Kidney glomerular epithelial cell (primary cell): ENCODE results near the gene TAS2R30.
"Not testable (repeated sequence)": the region's sequence is repeated elsewhere in the genome, so short reads cannot be mapped to it uniquely, and the experiment has no call there.

Source experiments
- DNase-seq: peaks from one replicate; lab custom pipeline; 2025; lab: John Stamatoyannopoulos, UW

TAS2R30 gene

DNA sequence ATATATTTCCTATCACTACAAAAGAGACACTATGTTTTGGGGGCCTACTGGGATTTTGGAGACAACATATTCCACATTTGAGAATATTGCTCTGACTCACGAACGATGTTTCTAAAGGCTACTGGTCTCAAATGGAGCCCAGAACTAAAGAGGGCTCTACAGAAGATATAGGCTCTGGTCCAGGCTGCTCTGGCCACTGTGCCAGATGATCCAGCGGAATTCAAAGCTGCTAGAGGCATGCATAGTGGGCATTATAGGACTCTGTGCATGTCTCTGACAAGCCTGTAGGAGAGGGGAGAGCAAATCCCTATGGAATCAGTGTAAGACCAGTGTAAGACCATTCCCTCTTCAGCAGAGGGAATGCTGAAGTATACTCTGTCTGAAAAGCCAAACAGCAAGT, 4.1 kb downstream of the TAS2R30 start:
- DNase-seq, result no peak

DNA sequence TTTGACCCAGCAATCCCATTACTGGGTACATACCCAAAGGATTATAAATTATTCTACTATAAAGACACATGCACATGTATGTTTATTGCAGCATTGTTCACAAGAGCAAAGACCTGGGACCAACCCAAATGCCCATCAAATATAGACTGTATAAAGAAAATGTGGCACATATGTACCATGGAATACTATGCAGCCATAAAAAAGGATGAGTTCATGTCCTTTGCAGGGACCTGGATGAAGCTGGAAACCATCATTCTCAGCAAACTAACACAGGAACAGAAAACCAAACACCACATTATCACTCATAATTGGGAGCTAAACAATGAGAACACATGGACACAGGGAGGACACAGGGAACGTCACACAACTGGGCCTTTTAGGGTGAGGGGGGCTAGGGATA, 20.3 kb downstream of the TAS2R30 start:
- not testable (repeated sequence) for DNase-seq

DNA sequence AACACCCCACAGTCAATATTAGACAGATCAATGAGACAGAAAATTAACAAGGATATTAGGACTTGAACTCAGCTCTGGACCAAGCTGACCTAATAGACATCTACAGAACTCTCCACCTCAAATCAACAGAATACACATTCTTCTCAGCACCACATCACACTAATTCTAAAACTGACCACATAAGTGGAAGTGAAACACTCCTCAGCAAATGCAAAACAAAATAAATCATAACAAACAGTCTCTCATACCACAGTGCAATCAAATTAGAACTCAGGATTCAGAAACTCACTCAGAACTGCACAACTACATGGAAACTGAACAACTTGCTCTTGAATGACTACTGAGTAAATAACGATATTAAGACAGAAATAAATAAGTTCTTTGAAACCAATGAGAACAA, 23.2 kb downstream of the TAS2R30 start:
- not testable (repeated sequence) for DNase-seq

DNA sequence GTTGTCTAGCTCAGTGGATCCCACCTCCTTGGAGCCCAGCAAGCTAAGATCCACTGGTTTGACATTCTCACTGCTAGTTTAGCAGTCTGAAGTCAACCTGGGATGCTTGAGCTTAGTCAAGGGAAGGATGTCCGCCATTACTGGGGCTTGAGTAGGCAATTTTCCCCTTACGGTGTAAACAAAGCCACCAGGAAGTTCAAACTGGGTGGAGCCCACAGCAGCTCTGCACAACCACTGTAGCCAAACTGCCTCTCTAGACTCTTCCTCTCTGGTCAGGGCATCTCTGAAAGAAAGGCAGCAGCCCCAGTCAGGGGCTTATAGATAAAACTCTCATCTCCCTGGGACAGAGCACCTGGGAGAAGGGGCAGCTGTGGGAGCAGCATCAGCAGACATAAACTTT, 25.6 kb downstream of the TAS2R30 start:
- DNase-seq, result no peak

DNA sequence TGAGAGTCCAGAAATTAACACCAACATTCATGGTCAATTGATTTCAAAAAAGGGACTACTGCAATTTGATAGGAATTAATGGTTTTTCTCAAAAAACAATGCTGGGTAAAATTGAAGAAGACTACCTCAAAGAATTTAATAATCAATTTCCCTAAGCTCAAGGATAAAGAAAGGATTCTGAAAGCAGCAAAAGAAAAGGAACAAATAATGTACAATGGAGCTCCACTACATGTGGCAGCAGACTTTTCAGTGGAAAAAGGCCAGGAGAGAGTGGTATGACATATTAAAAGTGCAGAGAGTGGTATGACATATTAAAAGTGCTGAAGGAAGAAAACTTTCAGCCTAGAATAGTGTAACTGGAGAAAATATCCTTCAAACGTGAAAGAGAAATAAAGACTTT, 26.7 kb downstream of the TAS2R30 start:
- no peak for DNase-seq

DNA sequence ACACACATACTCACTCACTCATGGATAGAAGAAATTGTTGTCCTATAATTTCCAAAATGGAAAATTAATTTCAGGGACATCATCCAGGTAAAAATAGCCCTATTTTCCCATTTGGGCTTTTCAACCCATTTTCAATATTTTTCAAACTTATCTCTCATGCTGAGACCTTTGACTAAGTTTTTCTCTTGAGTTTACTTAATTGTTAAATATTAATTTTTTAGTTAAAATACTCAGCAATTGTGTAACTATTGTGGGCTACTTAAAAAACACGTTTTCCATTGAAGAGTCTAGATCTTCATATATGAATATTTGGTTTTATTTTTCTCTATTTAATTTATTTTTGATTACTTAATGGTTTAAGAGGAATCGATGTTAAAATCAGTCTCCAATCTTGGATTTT, 28.2 kb downstream of the TAS2R30 start:
- no peak for DNase-seq

DNA sequence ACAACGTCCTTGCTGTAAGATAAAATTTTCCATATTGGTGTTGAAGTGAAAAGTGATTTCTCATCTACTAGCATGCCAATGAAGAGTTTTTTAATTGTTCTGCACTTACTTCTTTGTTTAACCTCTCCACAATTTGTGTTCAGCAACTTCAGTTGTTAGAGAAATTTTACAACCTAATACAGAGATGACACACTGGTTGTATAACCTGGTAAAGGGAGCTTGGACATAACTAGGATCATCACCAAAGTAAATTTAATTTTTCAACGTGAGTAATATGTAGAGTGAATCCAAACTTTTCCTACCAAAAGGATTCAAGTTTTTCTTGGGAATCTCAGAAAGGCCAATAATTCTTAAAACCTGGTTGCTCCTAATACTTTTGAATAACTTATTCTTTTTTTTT, 28.9 kb downstream of the TAS2R30 start:
- DNase-seq, result no peak

DNA sequence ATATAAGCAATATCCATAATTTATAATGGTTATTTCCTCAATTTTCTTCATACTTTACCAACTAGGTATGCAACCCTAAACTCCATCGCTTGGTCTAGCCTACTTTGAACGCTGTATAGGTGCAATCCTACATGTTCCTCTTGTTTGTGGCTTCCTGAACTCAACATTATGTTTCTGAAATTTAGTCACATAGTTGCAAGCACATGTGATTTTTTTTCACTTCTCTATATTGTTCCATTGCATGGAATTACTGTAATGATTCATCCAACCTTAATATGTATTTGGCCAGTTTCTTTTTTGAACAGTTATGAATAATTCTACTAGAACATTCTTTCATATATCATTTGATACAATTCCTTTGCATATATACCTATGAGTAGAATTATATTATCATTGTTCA, 39.5 kb downstream of the TAS2R30 start:
- DNase-seq, result not testable (repeated sequence)

DNA sequence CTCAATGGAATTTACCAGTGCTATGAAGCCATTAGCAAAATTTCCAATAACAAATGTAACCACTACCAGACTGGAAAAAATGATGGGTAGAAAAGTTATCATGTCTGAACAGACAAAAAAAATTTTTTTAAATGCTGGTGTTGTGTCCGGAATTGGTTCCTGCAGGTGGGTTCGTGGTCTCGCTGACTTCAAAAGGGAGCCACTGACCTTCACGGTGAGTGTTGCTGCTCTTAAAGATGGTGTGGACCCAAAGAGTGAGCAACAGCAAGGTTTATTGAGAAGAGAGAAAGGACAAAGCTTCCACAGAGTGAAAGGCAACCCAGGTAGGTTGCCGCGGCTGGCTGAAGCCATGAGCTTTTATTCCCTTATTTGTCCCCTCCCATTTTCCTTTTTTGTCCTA, 42.3 kb downstream of the TAS2R30 start, which contains the start of gene TAS2R43:
TSS of gene TAS2R43 (minus strand) at position 186 of the 400 bp plus-strand sequence. CDS start at position 102, 84 bp downstream.
- no peak for DNase-seq

DNA sequence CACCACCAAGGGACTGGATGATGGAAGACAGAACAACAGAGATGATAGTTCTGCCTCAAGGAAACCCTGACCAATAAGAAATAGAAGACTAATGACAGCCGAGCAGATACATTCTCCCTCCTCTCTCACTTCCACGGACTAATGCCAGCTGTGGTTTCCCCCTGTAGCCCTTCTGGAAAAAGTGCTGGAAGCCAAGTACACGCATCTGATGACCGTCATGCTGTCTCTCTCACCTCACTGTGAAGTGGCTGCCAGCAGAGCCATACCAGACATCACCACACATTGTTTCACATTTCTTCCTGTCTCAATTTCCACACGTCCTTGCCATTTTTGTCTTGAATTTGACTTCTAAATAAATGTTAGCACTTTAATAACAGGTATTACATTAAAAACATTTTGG, 45.2 kb downstream of the TAS2R30 start:
- DNase-seq, result no peak

DNA sequence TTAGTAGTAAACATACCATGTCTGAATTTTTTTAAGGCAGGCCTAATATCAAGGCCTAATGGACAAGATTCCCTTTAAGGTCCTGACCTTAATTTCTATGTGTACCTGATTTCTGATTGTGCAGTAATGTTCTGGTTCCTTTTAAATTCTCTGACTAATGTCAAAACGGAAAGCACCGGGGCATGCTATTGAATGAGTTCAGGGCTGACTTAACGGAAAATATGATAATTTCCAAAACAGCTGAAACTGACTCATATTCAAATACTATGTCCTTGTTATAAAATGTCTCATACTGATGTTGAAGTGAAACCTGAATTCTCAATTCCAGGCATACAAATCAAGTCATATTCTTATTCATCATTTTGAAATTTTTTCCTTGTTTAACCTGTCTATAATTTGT, 49.0 kb downstream of the TAS2R30 start:
- DNase-seq, result no peak
